Measurements from ENCODE around the gene STAT1. TPM values are rescaled to one million over a fixed set of nuclear protein-coding genes. Genes with fewer than 3 reads are reported as not detected.

Gene STAT1
- total and polyA plus RNA-seq, 5 donors from 2014 or later, result 198 to 331 (median 262) TPM

DNA sequence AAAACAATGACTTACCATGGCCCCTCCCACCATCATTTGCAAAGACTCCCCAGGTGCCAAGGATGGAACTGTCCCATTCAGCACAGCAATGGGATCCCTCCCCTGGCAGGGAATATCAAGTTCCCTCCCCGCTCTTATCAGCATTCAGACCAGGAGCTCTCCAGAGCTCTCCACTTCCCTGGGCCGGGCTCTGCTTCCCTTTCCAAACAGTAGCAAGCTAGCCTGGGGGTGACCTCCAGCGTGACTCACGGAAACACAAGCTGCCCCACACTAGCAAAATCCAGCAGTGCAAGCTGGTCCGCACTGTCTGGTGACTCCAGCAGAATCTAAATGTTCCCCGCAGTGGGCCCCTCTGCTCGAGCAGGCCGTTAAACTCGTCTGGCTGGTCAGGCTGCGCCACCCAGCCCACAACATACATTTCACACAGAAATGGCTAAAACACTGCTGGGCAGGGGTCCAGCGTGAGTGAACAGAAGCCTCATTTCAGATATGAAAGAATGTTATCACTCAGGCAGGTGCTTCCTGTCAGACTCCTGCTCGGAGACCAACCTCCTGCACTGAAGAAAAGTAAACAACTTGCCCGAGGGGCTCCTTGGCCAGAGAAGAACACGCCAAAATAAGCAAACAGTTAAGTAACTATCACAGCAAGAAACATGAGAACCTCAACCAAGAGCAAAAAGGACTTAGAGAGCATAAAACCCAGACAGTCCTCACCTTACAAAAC is 33.9 kb downstream of the STAT1 start:
- Mint-ChIP-seq H3K27me3 (no peaks in the 10 kb centered on the region), H3K9me3 (no peaks in the 10 kb centered on the region), H3K4me3 (peak overlapping the region in 1 of 4 donors; percentile 28), H3K27ac (peak overlapping the region; percentile 75 to 84 (median 83)), H3K36me3 (peaks cover 84% of the 10 kb centered on the region), H3K4me1 (peaks cover 5 to 49% (median 29%) of the 10 kb centered on the region in 4 donors)
- no peaks in the 10 kb centered on the region for H3K27me3 ChIP-seq (ENCODE audit: control insufficient read depth, insufficient read depth, low read length)
- no peak overlapping the region for H3K4me3 ChIP-seq (ENCODE audit: low read depth, low read length)
- no peak for ATAC-seq (ENCODE audit: low read depth in 2 of 2)
- peaks cover 100% of the 10 kb centered on the region for H3K36me3 ChIP-seq (ENCODE audit: control insufficient read depth, insufficient read depth, low read length)
- no peaks in the 10 kb centered on the region for H3K4me1 ChIP-seq (ENCODE audit: control insufficient read depth, insufficient read depth, low read length, poor library complexity, severe bottlenecking)
- H3K27ac ChIP-seq (ENCODE audit: insufficient read depth, low read length, poor library complexity, severe bottlenecking), result peak overlapping the region; percentile 39
- H3K9me3 ChIP-seq (ENCODE audit: control insufficient read depth in 2 of 2, low read length in 2 of 2), result no peaks in the 10 kb centered on the region
- DNase-seq, result no peak

GRCh38 chr2:190978389-190979053 is 35.5 kb downstream of the STAT1 start:
- H3K4me1 ChIP-seq (ENCODE audit: control insufficient read depth, insufficient read depth, low read length, poor library complexity, severe bottlenecking), result no peaks in the 10 kb centered on the region
- Mint-ChIP-seq H3K36me3 (peaks cover 85% of the 10 kb centered on the region), H3K4me3 (no peak overlapping the region)

DNA sequence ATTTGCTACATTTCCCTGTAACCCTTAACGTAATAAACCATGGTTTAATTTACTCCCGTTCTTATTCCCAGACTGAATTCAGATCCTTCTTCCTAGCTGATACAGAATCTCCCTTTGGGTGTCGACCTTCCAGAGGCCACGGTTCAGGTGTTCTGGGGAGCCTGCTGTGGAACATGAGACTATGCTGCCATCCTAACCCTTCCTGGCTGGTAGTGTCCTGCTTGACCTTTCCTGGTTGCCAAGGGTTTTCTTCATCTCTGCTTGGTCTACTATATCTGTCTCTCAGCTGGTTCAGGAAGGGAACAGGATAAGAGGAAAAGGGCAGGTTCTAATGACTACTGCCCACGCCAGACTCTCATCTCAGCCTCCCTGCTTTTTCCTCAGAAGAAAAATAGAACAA is 36.5 kb downstream of the STAT1 start:
- H3K27me3 Mint-ChIP-seq, result no peaks in the 10 kb centered on the region
- H3K4me3 Mint-ChIP-seq, result no peak overlapping the region
- H3K36me3 ChIP-seq (ENCODE audit: control insufficient read depth, insufficient read depth, low read length), result peaks cover 100% of the 10 kb centered on the region
- no peaks in the 10 kb centered on the region for H3K27me3 ChIP-seq (ENCODE audit: control insufficient read depth, insufficient read depth, low read length)
- peaks cover 80% of the 10 kb centered on the region for H3K36me3 Mint-ChIP-seq
- no peaks in the 10 kb centered on the region for H3K9me3 Mint-ChIP-seq
- DNase-seq, result no peak
- no peak for ATAC-seq (ENCODE audit: low read depth in 2 of 2)
- H3K9me3 ChIP-seq (ENCODE audit: control insufficient read depth in 2 of 2, low read length in 2 of 2), result no peaks in the 10 kb centered on the region
- peaks cover 5 to 33% (median 20%) of the 10 kb centered on the region in 4 donors for H3K4me1 Mint-ChIP-seq
- H3K4me3 ChIP-seq (ENCODE audit: low read depth, low read length), result no peak overlapping the region
- no peaks in the 10 kb centered on the region for H3K4me1 ChIP-seq (ENCODE audit: control insufficient read depth, insufficient read depth, low read length, poor library complexity, severe bottlenecking)
- H3K27ac Mint-ChIP-seq, result peak overlapping the region; percentile 9 to 80 (median 30)
- peak overlapping the region; percentile 36 for H3K27ac ChIP-seq (ENCODE audit: insufficient read depth, low read length, poor library complexity, severe bottlenecking)

More at GRCh38 chr2:190978389-190979053, 35.5 kb downstream of the STAT1 start:
- no peaks in the 10 kb centered on the region for H3K9me3 Mint-ChIP-seq
- H3K4me3 ChIP-seq (ENCODE audit: low read depth, low read length), result no peak overlapping the region
- peaks cover 5 to 41% (median 21%) of the 10 kb centered on the region in 4 donors for H3K4me1 Mint-ChIP-seq
- ATAC-seq (ENCODE audit: low read depth in 2 of 2), result no peak
- no peaks in the 10 kb centered on the region for H3K27me3 Mint-ChIP-seq
- peaks cover 100% of the 10 kb centered on the region for H3K36me3 ChIP-seq (ENCODE audit: control insufficient read depth, insufficient read depth, low read length)
- H3K9me3 ChIP-seq (ENCODE audit: control insufficient read depth in 2 of 2, low read length in 2 of 2), result no peaks in the 10 kb centered on the region
- H3K27ac Mint-ChIP-seq, result peak overlapping the region in 2 of 3 donors; percentile 9 to 73
- H3K27me3 ChIP-seq (ENCODE audit: control insufficient read depth, insufficient read depth, low read length), result no peaks in the 10 kb centered on the region
- no peak for DNase-seq
- H3K27ac ChIP-seq (ENCODE audit: insufficient read depth, low read length, poor library complexity, severe bottlenecking), result no peak overlapping the region

DNA sequence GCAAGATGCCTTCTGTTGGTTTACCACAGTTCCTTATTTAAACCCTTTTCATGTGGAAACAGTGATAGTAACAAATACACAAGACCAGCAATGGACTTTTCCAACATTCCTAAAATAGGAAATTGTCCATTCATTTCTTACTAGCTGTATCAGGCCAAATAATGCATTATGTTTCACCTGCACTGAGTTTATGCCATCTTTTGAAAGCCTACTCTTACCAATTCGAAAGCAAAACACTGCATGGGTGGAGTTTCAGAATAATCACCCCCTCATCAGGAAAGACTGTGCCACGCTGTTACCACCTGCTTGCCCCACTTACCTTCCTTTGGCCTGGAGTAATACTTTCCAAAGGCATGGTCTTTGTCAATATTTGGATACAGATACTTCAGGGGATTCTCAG is 37.5 kb downstream of the STAT1 start:
- Mint-ChIP-seq H3K36me3 (peaks cover 75% of the 10 kb centered on the region), H3K9me3 (no peaks in the 10 kb centered on the region), H3K4me1 (peaks cover 5 to 23% (median 17%) of the 10 kb centered on the region in 4 donors), H3K27me3 (no peaks in the 10 kb centered on the region), H3K27ac (peak overlapping the region in 2 of 3 donors; percentile 65 to 85), H3K4me3 (no peak overlapping the region)
- DNase-seq (no peak), ATAC-seq (ENCODE audit: low read depth in 2 of 2) (no peak)
- Histone ChIP-seq H3K27me3 (ENCODE audit: control insufficient read depth, insufficient read depth, low read length) (no peaks in the 10 kb centered on the region), H3K4me3 (ENCODE audit: low read depth, low read length) (no peak overlapping the region), H3K9me3 (ENCODE audit: control insufficient read depth in 2 of 2, low read length in 2 of 2) (no peaks in the 10 kb centered on the region), H3K36me3 (ENCODE audit: control insufficient read depth, insufficient read depth, low read length) (peaks cover 98% of the 10 kb centered on the region), H3K27ac (ENCODE audit: insufficient read depth, low read length, poor library complexity, severe bottlenecking) (no peak overlapping the region), H3K4me1 (ENCODE audit: control insufficient read depth, insufficient read depth, low read length, poor library complexity, severe bottlenecking) (no peaks in the 10 kb centered on the region)

GRCh38 chr2:190974629-190975361 is 39.2 kb downstream of the STAT1 start:
- no peak overlapping the region for H3K4me3 Mint-ChIP-seq

DNA sequence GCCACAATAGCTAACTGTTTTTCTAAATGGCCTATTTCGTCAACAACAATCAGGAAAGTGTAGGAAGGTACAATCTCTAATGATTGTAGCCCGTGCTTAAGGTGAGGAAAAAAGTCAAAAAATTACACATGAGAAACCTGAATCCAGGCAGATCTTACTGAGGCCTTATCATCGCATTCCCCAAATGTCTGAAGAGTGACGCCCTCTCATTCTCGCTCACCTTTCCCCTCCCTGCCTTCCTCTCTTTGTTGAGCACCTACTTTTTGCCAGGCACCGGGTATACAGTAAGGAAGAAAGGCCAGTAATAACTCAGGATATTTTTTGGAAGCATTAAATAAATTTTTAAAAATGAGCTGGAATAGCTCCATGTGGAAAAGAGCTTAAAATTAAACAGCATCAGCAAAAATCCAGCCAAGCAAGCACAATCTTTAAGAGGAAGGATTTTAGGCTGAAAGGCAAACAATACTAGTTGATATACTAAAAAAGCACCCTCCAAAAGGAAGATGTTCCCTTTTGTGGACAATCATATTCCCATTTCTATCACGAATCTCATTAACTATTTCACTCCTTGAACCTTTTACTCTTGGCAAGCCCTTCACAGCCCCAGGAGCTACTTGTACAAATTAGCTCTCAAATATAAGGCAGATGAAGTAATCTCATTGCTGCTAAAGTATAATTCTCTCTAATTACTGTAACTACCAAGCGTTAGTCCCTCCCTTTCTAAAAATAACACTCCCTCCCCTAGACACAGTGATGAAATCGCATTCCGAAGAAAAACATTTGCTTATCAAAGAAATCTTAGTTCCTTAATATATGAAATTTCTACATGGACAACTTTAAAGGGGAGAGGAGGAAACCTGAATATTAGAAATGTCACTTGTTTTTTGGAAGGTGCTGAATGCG is 40.0 kb downstream of the STAT1 start:
- Histone ChIP-seq H3K36me3 (ENCODE audit: control insufficient read depth, insufficient read depth, low read length) (peaks cover 98% of the 10 kb centered on the region), H3K27me3 (ENCODE audit: control insufficient read depth, insufficient read depth, low read length) (no peaks in the 10 kb centered on the region), H3K4me3 (ENCODE audit: low read depth, low read length) (no peak overlapping the region), H3K9me3 (ENCODE audit: control insufficient read depth in 2 of 2, low read length in 2 of 2) (no peaks in the 10 kb centered on the region), H3K4me1 (ENCODE audit: control insufficient read depth, insufficient read depth, low read length, poor library complexity, severe bottlenecking) (no peaks in the 10 kb centered on the region), H3K27ac (ENCODE audit: insufficient read depth, low read length, poor library complexity, severe bottlenecking) (no peak overlapping the region)
- no peak for ATAC-seq (ENCODE audit: low read depth in 2 of 2)
- no peak for DNase-seq
- Mint-ChIP-seq H3K9me3 (no peaks in the 10 kb centered on the region), H3K4me1 (peaks cover 0 to 20% (median 8%) of the 10 kb centered on the region in 4 donors), H3K36me3 (peaks cover 73% of the 10 kb centered on the region), H3K27me3 (no peaks in the 10 kb centered on the region), H3K4me3 (no peak overlapping the region), H3K27ac (peak overlapping the region; percentile 15 to 74 (median 45))

More at GRCh38 chr2:190974629-190975361, 39.2 kb downstream of the STAT1 start:
- Histone ChIP-seq H3K27ac (ENCODE audit: insufficient read depth, low read length, poor library complexity, severe bottlenecking) (no peak overlapping the region), H3K4me3 (ENCODE audit: low read depth, low read length) (no peak overlapping the region), H3K9me3 (ENCODE audit: control insufficient read depth in 2 of 2, low read length in 2 of 2) (no peaks in the 10 kb centered on the region), H3K36me3 (ENCODE audit: control insufficient read depth, insufficient read depth, low read length) (peaks cover 98% of the 10 kb centered on the region), H3K4me1 (ENCODE audit: control insufficient read depth, insufficient read depth, low read length, poor library complexity, severe bottlenecking) (no peaks in the 10 kb centered on the region), H3K27me3 (ENCODE audit: control insufficient read depth, insufficient read depth, low read length) (no peaks in the 10 kb centered on the region)
- Mint-ChIP-seq H3K27ac (peak overlapping the region in 2 of 3 donors; percentile 45 to 74), H3K27me3 (no peaks in the 10 kb centered on the region), H3K36me3 (peaks cover 73% of the 10 kb centered on the region), H3K4me1 (peaks cover 5 to 15% (median 8%) of the 10 kb centered on the region in 4 donors), H3K9me3 (no peaks in the 10 kb centered on the region)
- ATAC-seq (ENCODE audit: low read depth in 2 of 2) (no peak), DNase-seq (no peak)

DNA sequence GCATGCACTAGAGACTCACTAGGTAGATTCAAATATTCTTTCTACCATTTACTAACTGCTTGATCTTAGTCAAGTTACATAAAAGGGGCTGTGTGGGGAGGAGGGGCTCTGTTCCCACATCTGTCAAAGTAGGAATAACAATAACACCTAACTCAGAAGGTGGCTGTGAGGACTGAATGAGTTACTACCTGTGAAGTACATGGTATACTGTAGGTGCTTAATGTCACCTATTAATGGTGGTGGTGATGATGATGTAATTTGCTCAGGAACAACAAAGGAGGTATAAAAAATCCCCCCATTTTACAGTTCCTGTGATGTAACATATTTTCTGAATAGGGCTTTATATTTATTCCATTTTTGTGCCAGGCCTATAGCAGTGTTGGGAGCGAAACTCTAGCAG is 40.7 kb downstream of the STAT1 start:
- H3K36me3 Mint-ChIP-seq, result peaks cover 67% of the 10 kb centered on the region
- H3K27ac Mint-ChIP-seq, result peak overlapping the region in 2 of 3 donors; percentile 15 to 74
- H3K4me1 ChIP-seq (ENCODE audit: control insufficient read depth, insufficient read depth, low read length, poor library complexity, severe bottlenecking), result no peaks in the 10 kb centered on the region
- H3K27ac ChIP-seq (ENCODE audit: insufficient read depth, low read length, poor library complexity, severe bottlenecking), result no peak overlapping the region
- peaks cover 0 to 20% (median 10%) of the 10 kb centered on the region in 4 donors for H3K4me1 Mint-ChIP-seq
- H3K4me3 Mint-ChIP-seq, result no peak overlapping the region
- no peaks in the 10 kb centered on the region for H3K9me3 Mint-ChIP-seq
- no peaks in the 10 kb centered on the region for H3K27me3 ChIP-seq (ENCODE audit: control insufficient read depth, insufficient read depth, low read length)
- DNase-seq, result no peak
- H3K9me3 ChIP-seq (ENCODE audit: control insufficient read depth in 2 of 2, low read length in 2 of 2), result no peaks in the 10 kb centered on the region
- no peak for ATAC-seq (ENCODE audit: low read depth in 2 of 2)
- peaks cover 98% of the 10 kb centered on the region for H3K36me3 ChIP-seq (ENCODE audit: control insufficient read depth, insufficient read depth, low read length)
- no peak overlapping the region for H3K4me3 ChIP-seq (ENCODE audit: low read depth, low read length)
- no peaks in the 10 kb centered on the region for H3K27me3 Mint-ChIP-seq

Data from CD4-positive, CD25-positive, alpha-beta regulatory T cell (primary cell).